Suppressor macrophage treated with lipopolysaccharide for 4 hours (primary cell): ENCODE measurements around the gene ZNF518B.
A peak's percentile ranks its signal among the peaks of the same experiment; 100 is the strongest.
"Not testable (repeated sequence)": the region's sequence is repeated elsewhere in the genome, so short reads cannot be mapped to it uniquely, and the experiment has no call there.

ENCODE experiments used
- DNase-seq: peaks from one replicate; pipeline ENCODE4 v3.0.0-alpha.2; 2020

The ZNF518B gene

GRCh38 chr4:10456595-10457254, 501 bp downstream of the ZNF518B start:
- peak; percentile 60 for DNase-seq

GRCh38 chr4:10456260-10456594, 999 bp downstream of the ZNF518B start:
- no peak for DNase-seq

GRCh38 chr4:10455133-10455532, 2.1 kb downstream of the ZNF518B start:
- DNase-seq: no peak

- DNase-seq: no peak
Measured at GRCh38 chr4:10454726-10455125, 2.5 kb downstream of the ZNF518B start.

GRCh38 chr4:10454121-10454520, 3.1 kb downstream of the ZNF518B start:
- DNase-seq: no peak

- no peak for DNase-seq
Measured at GRCh38 chr4:10448991-10449390, 8.2 kb downstream of the ZNF518B start.

- DNase-seq: no peak
Measured at GRCh38 chr4:10442976-10443375, 14.2 kb downstream of the ZNF518B start.

- no peak for DNase-seq
Measured at GRCh38 chr4:10441512-10441911, 15.7 kb downstream of the ZNF518B start.

- no peak for DNase-seq
Measured at GRCh38 chr4:10438924-10439323, 18.3 kb downstream of the ZNF518B start.

- DNase-seq: no peak
Measured at GRCh38 chr4:10437735-10438134, 19.5 kb downstream of the ZNF518B start.

GRCh38 chr4:10427680-10428079, 29.5 kb downstream of the ZNF518B start:
- not testable (repeated sequence) for DNase-seq

- no peak for DNase-seq
Measured at GRCh38 chr4:10421344-10422055, 35.7 kb downstream of the ZNF518B start.

- no peak for DNase-seq
Measured at GRCh38 chr4:10417740-10418139, 39.5 kb downstream of the ZNF518B start.

- DNase-seq: no peak
Measured at GRCh38 chr4:10416441-10416840, 40.8 kb downstream of the ZNF518B start.

GRCh38 chr4:10413177-10413576, 44.0 kb downstream of the ZNF518B start:
- no peak for DNase-seq

- no peak for DNase-seq
Measured at GRCh38 chr4:10405672-10406071, 51.6 kb downstream of the ZNF518B start.

- peak; percentile 30 for DNase-seq
Measured at GRCh38 chr4:10403633-10404445, 53.4 kb downstream of the ZNF518B start.

- DNase-seq: no peak
Measured at GRCh38 chr4:10395971-10396580, 61.1 kb downstream of the ZNF518B start.
